H1 (cell line): Measurements from ENCODE around the gene DPF1. TPM values are rescaled to one million over a fixed set of nuclear protein-coding genes. Genes with fewer than 3 reads are reported as not detected.

Experiments used
- CTCF ChIA-PET: fragments of 300-600 bp; sonication (Branson Sonifier 250); formaldehyde crosslinking; loops from one replicate; lab custom pipeline; 2021; ENCODE audit not compliant: partially characterized antibody; lab: Charles Lee
- POLR2A ChIA-PET: fragments of 300-600 bp; sonication (Branson Sonifier 250); formaldehyde crosslinking; loops from one replicate; lab custom pipeline; 2021; ENCODE audit warnings: inconsistent platforms; ENCODE audit not compliant: partially characterized antibody; lab: Charles Lee
- DNase-seq, 2 experiments: peaks; one replicate each; pipeline versions ENCODE4 v3.0.0 to v3.0.0-alpha.2; 2010 to 2022; ENCODE audit warnings: low spot score in 2 of 2, low read depth in 1 of 2, mixed read lengths in 1 of 2
- FAIRE-seq: peaks from 2 replicates; lab custom pipeline; 2011; peaks lifted over from hg19 to GRCh38; lab: Jason Lieb, UNC
- H2AFZ ChIP-seq: 2 replicates; pipeline ENCODE4 v1.8.1; 2012; ENCODE audit warnings: low read length, inconsistent platforms
- H2AK5ac ChIP-seq: 2 replicates; pipeline ENCODE4 v1.6.1; 2013; ENCODE audit warnings: low read depth, low read length
- H2BK120ac ChIP-seq: replicated peaks from 2 replicates; pipeline ENCODE3; 2013; ENCODE audit warnings: low read depth, low read length, inconsistent platforms
- H2BK12ac ChIP-seq: 2 replicates; pipeline ENCODE4 v1.6.1; 2013; ENCODE audit warnings: low read depth, low read length
- H2BK15ac ChIP-seq: 2 replicates; pipeline ENCODE4 v1.6.1; 2013; ENCODE audit warnings: low read length
- H2BK20ac ChIP-seq: 2 replicates; pipeline ENCODE4 v1.6.1; 2013; ENCODE audit warnings: low read length
- H2BK5ac ChIP-seq: 2 replicates; pipeline ENCODE4 v1.6.1; 2013; ENCODE audit warnings: low read depth, low read length
- H3K14ac ChIP-seq: 2 replicates; pipeline ENCODE4 v1.6.1; 2013; ENCODE audit warnings: inconsistent platforms; ENCODE audit not compliant: insufficient read length
- H3K18ac ChIP-seq: 2 replicates; pipeline ENCODE4 v1.6.1; 2013; ENCODE audit warnings: low read length; ENCODE audit errors: extremely low read depth
- H3K23ac ChIP-seq: 2 replicates; pipeline ENCODE4 v1.6.1; 2013; ENCODE audit warnings: inconsistent platforms; ENCODE audit not compliant: insufficient read length
- H3K23me2 ChIP-seq: 2 replicates; pipeline ENCODE4 v1.6.1; 2013; ENCODE audit warnings: low read depth, low read length
- H3K27ac ChIP-seq: 2 replicates; pipeline ENCODE4 v1.6.1; 2011; ENCODE audit warnings: low read depth, low read length, inconsistent platforms
- H3K27me3 ChIP-seq, 4 experiments: replicated peaks in 1 of 4; 1 replicate in 1 of 4; 2 replicates in 3 of 4; pipeline versions ENCODE4 v1.6.1 to v1.8.1; 2011 to 2013; ENCODE audit warnings: low read length in 3 of 4, mild to moderate bottlenecking in 3 of 4, inconsistent platforms in 2 of 4, mixed read lengths in 2 of 4, moderate library complexity in 1 of 4; ENCODE audit not compliant: control insufficient read depth in 3 of 4, insufficient read depth in 3 of 4; ENCODE audit errors: extremely low read depth in 1 of 4
- H3K36me3 ChIP-seq, 4 experiments: 2 replicates each; pipeline versions ENCODE4 v1.6.1 to v1.8.1; 2011 to 2013; ENCODE audit warnings: mild to moderate bottlenecking in 4 of 4, low read length in 3 of 4, moderate library complexity in 2 of 4, control low read depth in 1 of 4, inconsistent platforms in 1 of 4; ENCODE audit not compliant: insufficient read depth in 4 of 4, control insufficient read depth in 2 of 4
- H3K4ac ChIP-seq: replicated peaks from 2 replicates; pipeline ENCODE3; 2013; ENCODE audit warnings: low read length, low read depth, mixed read lengths, inconsistent platforms; ENCODE audit not compliant: insufficient read length
- H3K4me1 ChIP-seq, 4 experiments: replicated peaks in 1 of 4; 1 replicate in 1 of 4; 2 replicates in 3 of 4; pipeline versions ENCODE4 v1.6.1 to v1.8.1; 2011 to 2013; ENCODE audit warnings: low read length in 3 of 4, inconsistent platforms in 2 of 4, mixed read lengths in 1 of 4; ENCODE audit not compliant: insufficient read depth in 4 of 4, control insufficient read depth in 3 of 4
- H3K4me2 ChIP-seq, 2 experiments: 2 replicates each; pipeline versions ENCODE4 v1.6.1 to v1.8.1; 2011 to 2013; ENCODE audit warnings: low read depth in 2 of 2, low read length in 2 of 2, control low read depth in 1 of 2, inconsistent platforms in 1 of 2, mild to moderate bottlenecking in 1 of 2; ENCODE audit not compliant: insufficient read depth in 1 of 2
- H3K4me3 ChIP-seq, 4 experiments: fragments of 200-600, 300-600 bp in 1 of 4; sonication (generic), shearing (Covaris generic), sonication (Bioruptor Twin) in 1 of 4; 2 replicates each; pipeline versions ENCODE4 v1.5.1 to v1.8.1; 2011 to 2016; ENCODE audit warnings: low read length in 4 of 4, low read depth in 3 of 4, control low read depth in 2 of 4, inconsistent platforms in 2 of 4, mild to moderate bottlenecking in 2 of 4, mixed read lengths in 1 of 4, moderate library complexity in 1 of 4; ENCODE audit not compliant: insufficient read depth in 2 of 4; ENCODE audit errors: extremely low read depth in 1 of 4
- H3K56ac ChIP-seq: replicated peaks from 2 replicates; pipeline ENCODE3; 2013; ENCODE audit warnings: low read depth, mild to moderate bottlenecking, mixed read lengths, low read length, inconsistent platforms; ENCODE audit not compliant: insufficient read length
- H3K79me1 ChIP-seq: 2 replicates; pipeline ENCODE4 v1.6.1; 2013; ENCODE audit warnings: low read depth, low read length, control low read depth
- H3K79me2 ChIP-seq, 2 experiments: 2 replicates each; pipeline versions ENCODE4 v1.6.1 to v1.8.1; 2012 to 2013; ENCODE audit warnings: low read length in 2 of 2, mild to moderate bottlenecking in 2 of 2, inconsistent platforms in 1 of 2; ENCODE audit not compliant: insufficient read depth in 2 of 2, control insufficient read depth in 1 of 2
- H3K9ac ChIP-seq, 4 experiments: replicated peaks in 1 of 4; 1 replicate in 1 of 4; 2 replicates in 3 of 4; pipeline versions ENCODE4 v1.6.1 to v1.8.1; 2011 to 2013; ENCODE audit warnings: low read depth in 3 of 4, low read length in 3 of 4, control low read depth in 2 of 4, mild to moderate bottlenecking in 2 of 4, moderate library complexity in 2 of 4, inconsistent platforms in 1 of 4; ENCODE audit errors: extremely low read depth in 1 of 4
- H3K9me3 ChIP-seq, 2 experiments: 2 replicates each; pipeline versions ENCODE4 v1.6.1 to v1.8.1; 2012 to 2013; ENCODE audit warnings: mild to moderate bottlenecking in 2 of 2, moderate library complexity in 2 of 2, control low read depth in 1 of 2, inconsistent platforms in 1 of 2, low read depth in 1 of 2, low read length in 1 of 2, mixed read lengths in 1 of 2; ENCODE audit not compliant: insufficient read depth in 2 of 2
- H4K20me1 ChIP-seq, 2 experiments: replicated peaks in 1 of 2; 2 replicates each; pipeline versions ENCODE3 to v1.8.1; 2011 to 2013; ENCODE audit warnings: inconsistent platforms in 2 of 2, low read length in 2 of 2, mild to moderate bottlenecking in 1 of 2; ENCODE audit not compliant: insufficient read depth in 2 of 2, control insufficient read depth in 1 of 2
- H4K5ac ChIP-seq: 2 replicates; pipeline ENCODE4 v1.6.1; 2013; ENCODE audit warnings: low read length, low read depth, mixed read lengths, inconsistent platforms; ENCODE audit not compliant: insufficient read length
- H4K8ac ChIP-seq: 2 replicates; pipeline ENCODE4 v1.8.0; 2013; ENCODE audit warnings: mild to moderate bottlenecking, moderate library complexity, low read length, inconsistent platforms; ENCODE audit not compliant: insufficient read depth; ENCODE audit errors: extremely low read depth
- H4K91ac ChIP-seq: replicated peaks from 2 replicates; pipeline ENCODE3; 2013; ENCODE audit warnings: low read length, mixed read lengths, inconsistent platforms; ENCODE audit not compliant: insufficient read length
- CTCF ChIP-seq, 3 experiments: IDR thresholded peaks; 1 replicate in 2 of 3; 2 replicates in 1 of 3; pipeline versions ENCODE4 v1.5.1 to v1.6.1; 2011; ENCODE audit warnings: low read length in 3 of 3, mild to moderate bottlenecking in 3 of 3, inconsistent platforms in 2 of 3, low read depth in 1 of 3, moderate library complexity in 1 of 3; ENCODE audit not compliant: insufficient read depth in 1 of 3; ENCODE audit errors: control extremely low read depth in 1 of 3
- FOSL1 ChIP-seq: IDR thresholded peaks from 2 replicates; pipeline ENCODE4 v1.6.1; 2011; ENCODE audit warnings: mild to moderate bottlenecking, low read depth, low read length, moderate library complexity; ENCODE audit not compliant: insufficient read depth
- WGBS, 2 experiments: shearing (Covaris generic) in 1 of 2; methylation state at CpG; one replicate each; pipeline versions ENCODE4 v1.1.6 to v1.1.7; 2013 to 2015; ENCODE audit warnings: low lambda C conversion rate in 2 of 2, mixed read lengths in 2 of 2, inconsistent platforms in 1 of 2, low coverage in 1 of 2, missing lambda C conversion rate in 1 of 2; ENCODE audit not compliant: insufficient replicate concordance in 2 of 2, insufficient coverage in 1 of 2, insufficient read length in 1 of 2; ENCODE audit errors: extremely low coverage in 1 of 2, missing lambda C conversion rate in 1 of 2; 5-methylcytosine and 5-hydroxymethylcytosine counted together
- polyA plus RNA-seq, 7 experiments: library from polyadenylated mRNA; depleted of rRNA in 3 of 7; stranded (reverse) in 5 of 7; unstranded in 2 of 7; fragments of >200 nt in 5 of 7; fragments of 200-250 nt in 2 of 7; gene quantifications; 1 replicate in 5 of 7; 2 replicates in 1 of 7; 4 replicates in 1 of 7; pipeline versions ENCODE4 v1.2.1 to v1.2.3, GENCODE V29; 2011 to 2013; ENCODE audit warnings: missing spikeins in 2 of 7, mixed read lengths in 2 of 7
- total RNA-seq: library from RNA; stranded (reverse); fragmentation: NEBNext Ultra II Directional; extraction: Animal tissue kit (Norgen Biotek cat#: 25700); gene quantifications from 2 replicates; pipeline ENCODE4 v1.2.1, GENCODE V29; 2021

Gene DPF1
- total and polyA plus RNA-seq, 2 of the 8 experiments (the other 6 are each of a cell fraction or from before 2014, with no cell fraction given), result 12.9 to 15.6 TPM

DNA sequence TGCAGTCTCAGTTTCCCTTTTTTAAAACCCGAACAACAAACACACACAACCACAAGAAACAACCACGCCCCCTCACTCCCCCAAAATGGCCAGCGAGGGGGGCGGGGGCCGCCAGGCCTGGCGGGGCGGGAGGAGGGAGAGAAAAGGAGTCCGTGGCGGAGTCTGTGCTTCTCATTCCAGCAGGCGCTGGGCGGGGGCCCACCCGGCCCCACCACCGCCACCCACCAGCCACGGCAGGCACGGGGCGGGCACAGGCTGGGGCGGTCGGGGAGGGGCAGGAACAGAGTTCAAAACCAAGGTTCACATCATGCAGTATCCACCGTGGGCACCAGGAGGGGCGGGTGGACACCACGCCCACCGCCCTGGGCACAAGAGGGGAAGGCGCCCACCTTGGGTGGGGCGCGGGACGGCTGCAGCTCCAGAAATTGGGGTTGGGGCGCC lies 12.9 kb downstream of the DPF1 start:
- Histone ChIP-seq H3K79me2 (no peaks in the 10 kb centered on the region), H3K14ac (no peak overlapping the region), H2BK15ac (no peak overlapping the region), H3K4me3 (peak overlapping the region; percentile 48 to 63 (median 56)), H3K79me1 (no peaks in the 10 kb centered on the region), H4K91ac (no peak overlapping the region), H3K27ac (no peak overlapping the region), H2AK5ac (no peak overlapping the region), H2BK5ac (peak overlapping the region; percentile 77; the same call in 1 of the 2 replicates), H3K4me2 (peak overlapping the region; percentile 97 to 100), H3K23ac (no peak overlapping the region), H4K20me1 (peaks cover 0 to 1% of the 10 kb centered on the region in 2 experiments), H3K36me3 (no peaks in the 10 kb centered on the region; a peak in 1 of 8 replicates), H3K18ac (peak overlapping the region; percentile 72; the same call in 1 of the 2 replicates), H2BK12ac (0 out of 2 replicates have a peak overlapping the region, but pooled peaks have one; percentile 71), H3K9ac (peak overlapping the region in 2 of 4 experiments; percentile 43 to 65; a peak in 4 of 7 replicates), H4K8ac (no peak overlapping the region), H3K4me1 (peaks cover 0 to 20% (median 13%) of the 10 kb centered on the region in 4 experiments; a peak in 6 of 7 replicates), H3K9me3 (no peaks in the 10 kb centered on the region), H3K56ac (no peak overlapping the region), H2AFZ (no peak overlapping the region), H2BK20ac (no peak overlapping the region), H3K4ac (no peak overlapping the region), H2BK120ac (no peak overlapping the region), H3K23me2 (peaks cover 19% of the 10 kb centered on the region), H4K5ac (no peak overlapping the region), H3K27me3 (no peaks in the 10 kb centered on the region)
- no peak for FAIRE-seq
- WGBS, 2 experiments, result no CpG with 5 or more reads among the region's 27 CpGs
- no peak for TF ChIP-seq FOSL1
- peak; percentile 15 to 34 (median 33) for TF ChIP-seq CTCF (IDR thresholded peaks at IDR 0.05; ENCODE audit: control extremely low read depth in 1 of 3, insufficient read depth in 1 of 3, low read depth in 1 of 3, low read length in 3 of 3)
- POLR2A ChIA-PET, result interaction anchor here (1.0 to 4.3 kb wide), 5 partner anchors 11 to 305 kb away, joined by 3 to 29 read pairs (median 5); partner anchors contain the start of genes SIPA1L3 and WDR87
- CTCF ChIA-PET, result interaction anchor here (0.6 to 1.6 kb wide), 5 partner anchors 16 to 309 kb away, joined by 3 to 7 read pairs (median 4); no protein-coding TSS in a partner anchor
- DNase-seq, result peak in 1 of 2 experiments; percentile 79
